Smooth muscle cell (in vitro differentiated cells): ENCODE results near the gene BOLA1. TPM values are rescaled to one million over a fixed set of nuclear protein-coding genes. Genes with fewer than 3 reads are reported as not detected.
"Not testable (repeated sequence)": the region's sequence is repeated elsewhere in the genome, so short reads cannot be mapped to it uniquely, and the experiment has no call there.

Source experiments
- DNase-seq: peaks from one replicate; lab custom pipeline; 2025; ENCODE audit not compliant: unreplicated experiment; lab: John Stamatoyannopoulos, UW
- H2AFZ ChIP-seq: fragments of 200-600 bp; sonication (generic); 2 replicates; pipeline ENCODE4 v1.6.0; 2016; ENCODE audit warnings: antibody characterized with exemption, low read depth, mild to moderate bottlenecking
- H3F3A ChIP-seq: fragments of 200-600 bp; sonication (generic); 2 replicates; pipeline ENCODE4 v1.6.0; 2017; ENCODE audit warnings: antibody characterized with exemption, low read depth
- H3K27ac ChIP-seq: fragments of 200-600 bp; sonication (generic); 2 replicates; pipeline ENCODE4 v1.5.1; 2016; ENCODE audit warnings: low read depth, mild to moderate bottlenecking
- H3K27me3 ChIP-seq: fragments of 200-600 bp; sonication (generic); 2 replicates; pipeline ENCODE4 v1.6.1; 2016; ENCODE audit warnings: low read depth, mild to moderate bottlenecking
- H3K36me3 ChIP-seq: fragments of 200-600 bp; sonication (generic); 2 replicates; pipeline ENCODE4 v1.5.1; 2016; ENCODE audit warnings: low read depth
- H3K4me1 ChIP-seq: fragments of 200-600 bp; sonication (generic); 2 replicates; pipeline ENCODE4 v1.5.1; 2016; ENCODE audit warnings: low read depth
- H3K4me2 ChIP-seq: fragments of 200-600 bp; sonication (generic); 2 replicates; pipeline ENCODE4 v1.6.0; 2016; ENCODE audit warnings: mild to moderate bottlenecking
- H3K4me3 ChIP-seq: fragments of 200-600 bp; sonication (generic); 2 replicates; pipeline ENCODE4 v1.5.1; 2016; ENCODE audit warnings: mild to moderate bottlenecking
- H3K79me2 ChIP-seq: fragments of 200-600 bp; sonication (generic); 2 replicates; pipeline ENCODE4 v1.6.0; 2016; ENCODE audit warnings: low read depth, mild to moderate bottlenecking
- H3K9ac ChIP-seq: fragments of 200-600 bp; sonication (generic); 2 replicates; pipeline ENCODE4 v1.6.0; 2016; ENCODE audit warnings: low read depth
- H3K9me3 ChIP-seq: fragments of 200-600 bp; sonication (generic); replicated peaks from 2 replicates; pipeline ENCODE4 v1.5.1; 2016; ENCODE audit warnings: low read depth
- H4K20me1 ChIP-seq: fragments of 200-600 bp; sonication (generic); 2 replicates; pipeline ENCODE4 v1.6.0; 2016; ENCODE audit warnings: low read depth
- CTCF ChIP-seq: fragments of 200-600 bp; sonication (generic); IDR thresholded peaks from 2 replicates; pipeline ENCODE4 v1.5.1; 2017; ENCODE audit warnings: borderline replicate concordance, mild to moderate bottlenecking, antibody characterized with exemption; ENCODE audit not compliant: insufficient read depth, poor library complexity, severe bottlenecking
- WGBS: methylation state at CpG from one replicate; pipeline ENCODE4 v1.1.7; 2016; ENCODE audit warnings: low lambda C conversion rate; 5-methylcytosine and 5-hydroxymethylcytosine counted together
- polyA plus RNA-seq: library from polyadenylated mRNA; unstranded; fragments of >200 nt; fragmentation: Nextera tagmentation; extraction: Ambion mirVana; gene quantifications from 2 replicates; pipeline ENCODE4 v1.2.1, GENCODE V29; 2016
- total RNA-seq: library from RNA; depleted of rRNA; stranded (reverse); fragments of >200 nt; gene quantifications from 2 replicates; pipeline ENCODE4 v1.2.3, GENCODE V29; 2014

Gene BOLA1
- total and polyA plus RNA-seq, 2 experiments from 2014 or later: 21.3 to 27.4 TPM

GRCh38 chr1:149884433-149885338 lies 14.7 kb upstream of the BOLA1 start:
- 14% methylated on average over 9 of the region's 9 CpGs for WGBS
- Histone ChIP-seq H3K79me2 (peaks cover 27% of the 10 kb centered on the region), H2AFZ (no peak overlapping the region), H4K20me1 (peaks cover 18% of the 10 kb centered on the region), H3K4me3 (peak overlapping the region; percentile 64), H3F3A (peaks cover 11% of the 10 kb centered on the region), H3K4me2 (peak overlapping the region; percentile 97), H3K9me3 (no peaks in the 10 kb centered on the region), H3K36me3 (no peaks in the 10 kb centered on the region), H3K4me1 (peaks cover 19% of the 10 kb centered on the region), H3K27ac (peak overlapping the region; percentile 98), H3K9ac (peak overlapping the region; percentile 92), H3K27me3 (no peaks in the 10 kb centered on the region)
- no peak for DNase-seq
- TF ChIP-seq CTCF: no peak

GRCh38 chr1:149885339-149886120 lies 13.8 kb upstream of the BOLA1 start:
- Histone ChIP-seq H2AFZ (no peak overlapping the region), H3K4me3 (peak overlapping the region; percentile 64), H3K27me3 (no peaks in the 10 kb centered on the region), H3K4me2 (peak overlapping the region; percentile 97), H3K36me3 (no peaks in the 10 kb centered on the region), H3K27ac (peak overlapping the region; percentile 98), H3K4me1 (peaks cover 19% of the 10 kb centered on the region), H4K20me1 (peaks cover 18% of the 10 kb centered on the region), H3F3A (peaks cover 11% of the 10 kb centered on the region), H3K9me3 (no peaks in the 10 kb centered on the region), H3K9ac (peak overlapping the region; percentile 92), H3K79me2 (peaks cover 27% of the 10 kb centered on the region)
- TF ChIP-seq CTCF: no peak
- peak; percentile 45 for DNase-seq
- under 1% methylated on average over 36 of the region's 36 CpGs for WGBS

- Histone ChIP-seq H3F3A (peaks cover 11% of the 10 kb centered on the region), H3K4me3 (peak overlapping the region; percentile 64), H3K9ac (peak overlapping the region; percentile 92), H3K27ac (peak overlapping the region; percentile 98), H3K4me1 (peaks cover 19% of the 10 kb centered on the region), H3K79me2 (peaks cover 27% of the 10 kb centered on the region), H4K20me1 (peaks cover 18% of the 10 kb centered on the region), H3K4me2 (peak overlapping the region; percentile 97)
- H3K27me3 ChIP-seq, H2AFZ ChIP-seq, DNase-seq, H3K9me3 ChIP-seq, H3K36me3 ChIP-seq: not testable (repeated sequence)
- WGBS: under 1% methylated on average over 19 of the region's 19 CpGs
Measured at GRCh38 chr1:149886121-149886395, 13.3 kb upstream of the BOLA1 start.
